RWPE2 (cell line): ENCODE results near the gene TMEM221.

Source experiments
- ATAC-seq: fragments of 200-7000 bp; cut with Tn5 transposase; 3 replicates; pipeline ENCODE4 v1.9.1; 2021; ENCODE audit warnings: low read depth
- DNase-seq: peaks from one replicate; pipeline ENCODE4 v3.0.0-alpha.2; 2020; ENCODE audit warnings: low spot score
- H3K27ac ChIP-seq: fragments of 450-650 bp; 2 replicates; pipeline ENCODE4 v1.5.1; 2017; ENCODE audit warnings: mild to moderate bottlenecking; ENCODE audit not compliant: poor library complexity, severe bottlenecking
- H3K27me3 ChIP-seq: fragments of 250-450 bp; sonication (Bioruptor Pico); 2 replicates; pipeline ENCODE4 v1.5.1; 2021; ENCODE audit warnings: mild to moderate bottlenecking, moderate library complexity; ENCODE audit not compliant: insufficient read depth, poor library complexity, severe bottlenecking
- H3K36me3 ChIP-seq: fragments of 250-450 bp; sonication (Bioruptor Pico); 2 replicates; pipeline ENCODE4 v1.5.1; 2020; ENCODE audit warnings: low read depth, mild to moderate bottlenecking, moderate library complexity
- H3K4me1 ChIP-seq: fragments of 250-450 bp; sonication (Bioruptor Pico); 2 replicates; pipeline ENCODE4 v1.5.1; 2021; ENCODE audit warnings: mild to moderate bottlenecking, moderate library complexity; ENCODE audit not compliant: insufficient read depth, poor library complexity, severe bottlenecking
- H3K4me3 ChIP-seq: fragments of 250-450 bp; sonication (Bioruptor Pico); 2 replicates; pipeline ENCODE4 v1.5.1; 2021; ENCODE audit warnings: mild to moderate bottlenecking, moderate library complexity; ENCODE audit not compliant: severe bottlenecking
- H3K9me3 ChIP-seq: fragments of 250-450 bp; sonication (Bioruptor Pico); 2 replicates; pipeline ENCODE4 v1.5.1; 2021; ENCODE audit warnings: mild to moderate bottlenecking, moderate library complexity; ENCODE audit not compliant: severe bottlenecking
- TF ChIP-seq, protein P1 (sequence below): fragments of 450-650 bp; IDR thresholded peaks from one replicate; pipeline ENCODE4 v1.5.1; 2017; ENCODE audit warnings: mild to moderate bottlenecking, moderate library complexity; ENCODE audit not compliant: poor library complexity, severe bottlenecking

The TMEM221 gene

DNA sequence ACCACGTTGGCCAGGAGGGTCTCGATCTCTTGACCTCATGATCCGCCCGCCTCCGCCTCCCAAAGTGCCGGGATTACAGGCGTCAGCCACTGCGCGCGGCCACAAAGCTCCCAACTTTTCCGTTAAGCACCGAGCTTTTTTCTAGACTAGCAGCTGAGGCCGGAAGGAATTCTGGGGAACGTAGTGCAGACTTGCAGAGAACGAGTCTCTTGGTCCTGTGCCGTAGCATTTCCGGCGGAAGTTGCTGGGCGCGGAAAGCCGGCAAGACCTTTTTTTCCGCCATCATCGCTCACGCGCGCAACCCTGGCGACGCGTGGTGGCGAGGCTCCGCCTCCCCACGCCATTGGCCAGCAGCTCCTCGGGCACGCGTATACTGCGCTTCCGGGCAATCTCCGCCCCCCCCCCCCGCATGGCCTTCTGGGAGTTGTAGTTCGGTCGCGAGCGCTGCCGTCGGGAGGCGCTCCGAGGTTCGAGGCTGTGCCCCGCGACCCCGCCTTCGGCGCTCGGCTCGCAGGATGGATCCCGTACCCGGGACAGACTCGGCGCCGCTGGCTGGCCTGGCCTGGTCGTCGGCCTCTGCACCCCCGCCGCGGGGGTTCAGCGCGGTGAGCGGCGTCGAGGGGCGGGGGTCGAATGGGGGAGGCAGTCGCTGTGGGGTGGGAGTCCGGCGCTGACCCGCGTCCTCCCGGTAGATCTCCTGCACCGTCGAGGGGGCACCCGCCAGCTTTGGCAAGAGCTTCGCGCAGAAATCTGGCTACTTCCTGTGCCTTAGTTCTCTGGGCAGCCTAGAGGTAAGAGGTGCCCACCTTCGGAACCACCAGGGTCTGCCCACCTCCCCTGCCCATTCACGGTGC is 28.6 kb downstream of the TMEM221 start, which contains the start of gene MVB12A:
Gene MVB12A, plus strand, starts transcription at position 427 of the 854 bp plus-strand sequence. Its CDS starts 89 bp downstream, at position 516.
- Histone ChIP-seq H3K36me3 (peaks cover 22% of the 10 kb centered on the region), H3K9me3 (no peaks in the 10 kb centered on the region), H3K27ac (peak within 1 kb of the TSS; percentile 50), H3K4me3 (peak within 1 kb of the TSS; percentile 63), H3K4me1 (no peaks in the 10 kb centered on the region), H3K27me3 (no peaks in the 10 kb centered on the region)
- DNase-seq (peak; percentile 97), ATAC-seq (peak; percentile 89)
- TF ChIP-seq, protein P1, sequence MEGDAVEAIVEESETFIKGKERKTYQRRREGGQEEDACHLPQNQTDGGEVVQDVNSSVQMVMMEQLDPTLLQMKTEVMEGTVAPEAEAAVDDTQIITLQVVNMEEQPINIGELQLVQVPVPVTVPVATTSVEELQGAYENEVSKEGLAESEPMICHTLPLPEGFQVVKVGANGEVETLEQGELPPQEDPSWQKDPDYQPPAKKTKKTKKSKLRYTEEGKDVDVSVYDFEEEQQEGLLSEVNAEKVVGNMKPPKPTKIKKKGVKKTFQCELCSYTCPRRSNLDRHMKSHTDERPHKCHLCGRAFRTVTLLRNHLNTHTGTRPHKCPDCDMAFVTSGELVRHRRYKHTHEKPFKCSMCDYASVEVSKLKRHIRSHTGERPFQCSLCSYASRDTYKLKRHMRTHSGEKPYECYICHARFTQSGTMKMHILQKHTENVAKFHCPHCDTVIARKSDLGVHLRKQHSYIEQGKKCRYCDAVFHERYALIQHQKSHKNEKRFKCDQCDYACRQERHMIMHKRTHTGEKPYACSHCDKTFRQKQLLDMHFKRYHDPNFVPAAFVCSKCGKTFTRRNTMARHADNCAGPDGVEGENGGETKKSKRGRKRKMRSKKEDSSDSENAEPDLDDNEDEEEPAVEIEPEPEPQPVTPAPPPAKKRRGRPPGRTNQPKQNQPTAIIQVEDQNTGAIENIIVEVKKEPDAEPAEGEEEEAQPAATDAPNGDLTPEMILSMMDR = no peak

DNA sequence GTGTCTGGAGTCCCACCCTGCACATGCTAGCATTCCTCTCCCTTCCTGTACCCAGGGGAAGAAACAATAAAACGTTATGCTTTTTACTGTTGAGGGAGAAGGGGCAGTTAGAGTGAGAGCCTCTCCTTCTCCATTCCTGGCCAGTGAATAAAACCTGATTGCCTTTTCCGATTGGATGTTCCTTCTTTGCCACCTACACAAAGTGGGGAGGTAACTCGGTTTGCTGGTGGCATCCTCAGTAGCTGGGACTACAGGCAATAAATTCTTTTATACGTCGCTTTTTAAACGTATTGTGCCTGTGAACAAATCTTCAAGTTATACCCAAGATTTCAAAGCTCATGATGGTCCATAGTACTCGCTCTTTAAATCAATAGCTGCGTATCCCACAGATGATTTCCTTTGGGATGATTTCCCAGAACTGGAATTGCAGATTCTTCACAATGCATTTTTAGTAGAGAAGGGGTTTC is 29.3 kb downstream of the TMEM221 start:
- Histone ChIP-seq H3K9me3 (no peaks in the 10 kb centered on the region), H3K27ac (peak overlapping the region; percentile 34), H3K36me3 (peaks cover 22% of the 10 kb centered on the region), H3K4me3 (peak overlapping the region; percentile 63), H3K27me3 (no peaks in the 10 kb centered on the region), H3K4me1 (no peaks in the 10 kb centered on the region)
- ATAC-seq (no peak), DNase-seq (no peak)
- TF ChIP-seq, protein P1 = no peak

- DNase-seq = no peak
- Histone ChIP-seq H3K27ac (peak overlapping the region; percentile 34), H3K36me3 (peaks cover 18% of the 10 kb centered on the region), H3K27me3 (no peaks in the 10 kb centered on the region), H3K4me1 (no peaks in the 10 kb centered on the region), H3K4me3 (peak overlapping the region; percentile 63), H3K9me3 (no peaks in the 10 kb centered on the region)
- ATAC-seq = no peak
- TF ChIP-seq, protein P1 = no peak
Observed at GRCh38 chr19:17418710-17419109, 29.8 kb downstream of the TMEM221 start.

DNA sequence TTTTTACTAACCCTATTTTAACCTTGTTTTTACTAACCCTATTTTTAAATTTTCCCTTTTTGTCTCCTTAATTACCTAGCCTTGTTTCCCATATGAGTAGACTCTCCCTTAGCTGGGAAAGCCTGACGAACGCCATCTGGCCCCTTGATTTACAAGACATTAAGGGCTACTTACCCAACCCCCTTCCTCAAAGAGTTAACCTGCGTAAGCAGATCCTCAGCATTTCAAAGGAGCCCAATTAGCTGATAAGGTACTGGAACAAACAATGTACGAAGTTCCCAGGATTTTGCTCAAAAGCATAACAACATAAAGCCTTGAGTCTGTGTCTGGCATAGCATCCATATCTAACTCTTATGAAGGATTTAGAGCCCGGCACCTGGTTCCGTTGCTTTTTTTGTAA is 33.3 kb downstream of the TMEM221 start:
- DNase-seq (no peak), ATAC-seq (no peak)
- Histone ChIP-seq H3K27me3 (no peaks in the 10 kb centered on the region), H3K4me1 (no peaks in the 10 kb centered on the region), H3K9me3 (no peaks in the 10 kb centered on the region), H3K4me3 (no peak overlapping the region), H3K36me3 (no peaks in the 10 kb centered on the region), H3K27ac (no peak overlapping the region)
- TF ChIP-seq, protein P1 = no peak

- H3K27ac ChIP-seq = no peak overlapping the region
- no peaks in the 10 kb centered on the region for H3K36me3 ChIP-seq
Observed at GRCh38 chr19:17414097-17414496, 34.4 kb downstream of the TMEM221 start.

More at GRCh38 chr19:17414097-17414496, 34.4 kb downstream of the TMEM221 start:
- H3K4me1 ChIP-seq = no peaks in the 10 kb centered on the region
- TF ChIP-seq, protein P1 = no peak
- no peaks in the 10 kb centered on the region for H3K9me3 ChIP-seq
- H3K4me3 ChIP-seq = no peak overlapping the region
- no peaks in the 10 kb centered on the region for H3K27me3 ChIP-seq
- DNase-seq (no peak), ATAC-seq (no peak)
